Psoas muscle (tissue), 8 donors: ENCODE measurements around the gene PAX4. TPM values are rescaled to one million over a fixed set of nuclear protein-coding genes. Genes with fewer than 3 reads are reported as not detected.

Source experiments
- ATAC-seq, 4 donors: fragments of 200-7000 bp; cut with Tn5 transposase; one replicate each; pipeline ENCODE4 v1.9.1; 2020; ENCODE audit warnings: moderate library complexity in 3 of 4, mild to moderate bottlenecking in 2 of 4
- DNase-seq, 2 donors: peaks; one replicate each; pipeline ENCODE4 v3.0.0-alpha.2; 2020
- H3K27ac ChIP-seq: fragments of 200-600 bp; one replicate; pipeline ENCODE4 v1.8.0; 2022
- H3K27me3 ChIP-seq, 3 donors: fragments of 200-600 bp in 1 of 3; one replicate each; pipeline versions ENCODE4 v1.6.1 to v1.8.0; 2013 to 2022; ENCODE audit warnings: low read length in 2 of 3, mild to moderate bottlenecking in 2 of 3, moderate library complexity in 1 of 3; ENCODE audit not compliant: insufficient read depth in 3 of 3
- H3K36me3 ChIP-seq, 2 donors: fragments of 200-600 bp in 1 of 2; one replicate each; pipeline versions ENCODE4 v1.6.1 to v1.8.0; 2013 to 2022; ENCODE audit warnings: low read depth in 1 of 2, mild to moderate bottlenecking in 1 of 2, moderate library complexity in 1 of 2; ENCODE audit not compliant: insufficient read depth in 1 of 2
- H3K4me1 ChIP-seq: fragments of 200-600 bp; one replicate; pipeline ENCODE4 v1.8.0; 2022
- H3K4me3 ChIP-seq: fragments of 200-600 bp; one replicate; pipeline ENCODE4 v1.8.0; 2022; ENCODE audit warnings: mild to moderate bottlenecking
- H3K9me3 ChIP-seq: fragments of 200-600 bp; one replicate; pipeline ENCODE4 v1.8.0; 2022
- WGBS, 3 donors: extraction: QIAGEN DNeasy Blood & Tissue Kit; methylation state at CpG; one replicate each; pipeline versions ENCODE4 v1.1.6 to v1.1.7; 2013; 5-methylcytosine and 5-hydroxymethylcytosine counted together
- intact Hi-C, 2 donors: fragments of 100-400 bp; cut with DNase I; formaldehyde crosslinking; loops; one replicate each; pipeline versions ENCODE4 v1.11.0 to v1.14.2; 2022
- long read RNA-seq, 2 donors: library from polyadenylated mRNA; unstranded; transcript quantifications; one replicate each; pipeline ENCODE4 v2.0.0, GENCODE V29; 2021
- polyA plus RNA-seq, 3 donors: library from polyadenylated mRNA; stranded (reverse); fragments of 200-250 nt; gene quantifications; one replicate each; pipeline ENCODE4 v1.2.3, GENCODE V29; 2013
- total RNA-seq, 4 donors: library from RNA; stranded (reverse); fragmentation: NEBNext Ultra II Directional in 2 of 4; extraction: Animal tissue kit (Norgen Biotek cat#: 25700) in 2 of 4; gene quantifications; one replicate each; pipeline versions ENCODE4 v1.2.1 to v1.2.4, GENCODE V29; 2021 to 2023
- TF ChIP-seq, protein P1 (sequence below): fragments of 200-600 bp; IDR thresholded peaks from one replicate; pipeline ENCODE4 v1.8.0; 2022; ENCODE audit warnings: antibody characterized with exemption
- donor health status: healthy with polysubstance abuse.
- donor health status: DM: no; HTN: no; CAD: no; lungs with moderate emphysema.
- donor health status: Bipolar disorder and iron deficiency.
- donor health status: healthy.
- donor health status: DM: yes; HTN: yes; CAD: no.
- donor health status: DM: no; HTN: no; CAD: no.
- donor health status: DM: no; HTN: no; CAD: no.
- donor health status: DM: yes; HTN: yes; CAD: no.

The PAX4 gene
- total RNA-seq (not detected), polyA plus RNA-seq (not detected)
- long read RNA-seq, donor 1: 0 reads
- long read RNA-seq, donor 2: 0 reads

- TF ChIP-seq, protein P1, sequence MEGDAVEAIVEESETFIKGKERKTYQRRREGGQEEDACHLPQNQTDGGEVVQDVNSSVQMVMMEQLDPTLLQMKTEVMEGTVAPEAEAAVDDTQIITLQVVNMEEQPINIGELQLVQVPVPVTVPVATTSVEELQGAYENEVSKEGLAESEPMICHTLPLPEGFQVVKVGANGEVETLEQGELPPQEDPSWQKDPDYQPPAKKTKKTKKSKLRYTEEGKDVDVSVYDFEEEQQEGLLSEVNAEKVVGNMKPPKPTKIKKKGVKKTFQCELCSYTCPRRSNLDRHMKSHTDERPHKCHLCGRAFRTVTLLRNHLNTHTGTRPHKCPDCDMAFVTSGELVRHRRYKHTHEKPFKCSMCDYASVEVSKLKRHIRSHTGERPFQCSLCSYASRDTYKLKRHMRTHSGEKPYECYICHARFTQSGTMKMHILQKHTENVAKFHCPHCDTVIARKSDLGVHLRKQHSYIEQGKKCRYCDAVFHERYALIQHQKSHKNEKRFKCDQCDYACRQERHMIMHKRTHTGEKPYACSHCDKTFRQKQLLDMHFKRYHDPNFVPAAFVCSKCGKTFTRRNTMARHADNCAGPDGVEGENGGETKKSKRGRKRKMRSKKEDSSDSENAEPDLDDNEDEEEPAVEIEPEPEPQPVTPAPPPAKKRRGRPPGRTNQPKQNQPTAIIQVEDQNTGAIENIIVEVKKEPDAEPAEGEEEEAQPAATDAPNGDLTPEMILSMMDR: no peak
- no peaks in the 10 kb centered on the region for H3K9me3 ChIP-seq
- H3K36me3 ChIP-seq: no peaks in the 10 kb centered on the region
- intact Hi-C loops: no loop called here
- DNase-seq (no peak), ATAC-seq (no peak)
- H3K4me1 ChIP-seq: no peaks in the 10 kb centered on the region
- peaks cover 0 to 48% (median 16%) of the 10 kb centered on the region in 3 donors for H3K27me3 ChIP-seq
- no peak within 1 kb of the TSS for H3K27ac ChIP-seq
- no peak within 1 kb of the TSS for H3K4me3 ChIP-seq
- WGBS, 3 donors: 48 to 76% (median 61%) methylated on average over 2 of the region's 2 CpGs
These were observed at the start of gene PAX4 for GRCh38 chr7:127618042-127618441. PAX4 (minus strand) TSS chr7:127618142; CDS start chr7:127615928, 2,214 bp downstream.

DNA sequence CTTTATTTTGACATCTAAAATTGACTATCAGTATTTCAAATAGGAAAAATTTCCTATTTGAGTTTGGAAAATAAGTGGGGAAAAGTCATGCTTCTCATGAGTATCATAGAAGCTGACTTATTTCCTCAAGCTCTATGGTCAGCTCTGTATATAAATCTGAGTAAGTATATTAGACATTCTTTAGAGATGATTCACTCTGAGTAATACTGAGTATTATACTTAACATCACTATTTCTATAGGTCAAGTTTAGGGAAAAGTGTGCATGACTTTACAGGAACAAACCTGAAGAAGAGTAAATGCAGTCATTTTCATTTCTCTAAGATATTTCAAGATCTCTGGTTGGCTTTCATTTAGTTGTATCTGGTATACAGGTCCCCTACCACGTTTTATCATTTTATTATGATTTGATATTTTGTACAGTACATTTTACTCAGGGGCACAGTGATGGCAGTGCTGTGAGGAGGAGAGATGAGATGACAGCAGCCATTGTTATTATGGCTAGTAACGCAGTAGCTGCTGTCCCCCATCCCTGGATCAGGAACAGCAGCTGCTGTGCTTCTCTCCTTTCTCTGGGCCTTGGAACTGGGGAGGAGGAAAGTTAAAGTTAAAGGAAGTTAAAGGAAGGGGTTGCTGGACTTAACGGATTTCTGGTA, 49.2 kb upstream of the PAX4 start:
- 73 to 87% (median 80%) methylated on average over 3 of the region's 3 CpGs for WGBS, 3 donors
- H3K27ac ChIP-seq: no peak overlapping the region
- no peaks in the 10 kb centered on the region for H3K27me3 ChIP-seq
- no peak overlapping the region for H3K4me3 ChIP-seq
- no peak for ATAC-seq
- intact Hi-C loops: no loop called here
- H3K4me1 ChIP-seq: no peaks in the 10 kb centered on the region
- DNase-seq: no peak
- no peaks in the 10 kb centered on the region for H3K36me3 ChIP-seq
- TF ChIP-seq, protein P1: no peak
- no peaks in the 10 kb centered on the region for H3K9me3 ChIP-seq

GRCh38 chr7:127666602-127667001, 48.7 kb upstream of the PAX4 start:
- TF ChIP-seq, protein P1: no peak

DNA sequence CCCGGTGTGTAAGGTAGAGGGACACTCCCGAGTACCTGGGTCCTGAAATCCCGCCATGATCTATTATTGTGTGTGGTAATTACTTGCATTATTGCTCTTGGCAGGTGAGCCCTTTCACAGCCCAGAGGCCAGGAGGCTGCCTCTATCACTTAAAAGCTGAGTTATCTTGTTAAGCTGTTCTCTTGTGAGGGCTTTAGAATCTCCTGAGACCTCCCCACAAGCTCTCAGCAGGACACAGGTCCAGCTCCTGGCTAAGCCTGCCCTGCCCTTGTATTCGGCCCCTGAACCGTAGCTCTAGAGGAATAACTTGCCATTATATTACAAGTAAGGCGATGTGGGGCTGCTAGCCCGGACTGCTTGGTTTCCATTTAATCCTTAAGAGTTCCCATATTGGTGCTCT, 48.0 kb upstream of the PAX4 start:
- H3K4me3 ChIP-seq: no peak overlapping the region
- TF ChIP-seq, protein P1: no peak
- 82 to 89% (median 85%) methylated on average over 7 of the region's 7 CpGs for WGBS, 3 donors
- no peak overlapping the region for H3K27ac ChIP-seq
- no peaks in the 10 kb centered on the region for H3K9me3 ChIP-seq
- no peaks in the 10 kb centered on the region for H3K27me3 ChIP-seq
- ATAC-seq (no peak), DNase-seq (no peak)
- no peaks in the 10 kb centered on the region for H3K4me1 ChIP-seq
- H3K36me3 ChIP-seq: no peaks in the 10 kb centered on the region
- intact Hi-C loops: no loop called here

More at GRCh38 chr7:127666602-127667001, 48.7 kb upstream of the PAX4 start:
- no peaks in the 10 kb centered on the region for H3K36me3 ChIP-seq
- ATAC-seq: no peak
- no peaks in the 10 kb centered on the region for H3K9me3 ChIP-seq
- no peak overlapping the region for H3K27ac ChIP-seq
- no peaks in the 10 kb centered on the region for H3K27me3 ChIP-seq
- no peaks in the 10 kb centered on the region for H3K4me1 ChIP-seq
- intact Hi-C loops: no loop called here
- DNase-seq: no peak
- 81 to 91% (median 81%) methylated on average over 4 of the region's 4 CpGs for WGBS, 3 donors
- H3K4me3 ChIP-seq: no peak overlapping the region
